Measurements from ENCODE around the gene CD47.
A peak's percentile ranks its signal among the peaks of the same experiment; 100 is the strongest.

CD47 gene

GRCh38 chr3:108106449-108106848 is 15.6 kb upstream of the CD47 start:
- no peak overlapping the region for H3K4me3 ChIP-seq (ENCODE audit: low read length)
- H3K9ac ChIP-seq (ENCODE audit: low read length): no peak overlapping the region
- no peak for TF ChIP-seq CTCF (IDR thresholded peaks at IDR 0.05; ENCODE audit: low read depth, low read length)
- TF ChIP-seq EZH2phosphoT487 (IDR thresholded peaks at IDR 0.05; ENCODE audit: low read depth): no peak
- H3K79me2 ChIP-seq (ENCODE audit: low read length): no peaks in the 10 kb centered on the region
- H3K4me1 ChIP-seq (ENCODE audit: low read length): peaks cover 17% of the 10 kb centered on the region
- no peaks in the 10 kb centered on the region for H3K9me3 ChIP-seq (ENCODE audit: insufficient read depth, low read length)
- H3K36me3 ChIP-seq (replicated peaks; ENCODE audit: low read depth, low read length): no peaks in the 10 kb centered on the region
- no peaks in the 10 kb centered on the region for H4K20me1 ChIP-seq (ENCODE audit: insufficient read depth, low read length)
- H2AFZ ChIP-seq (ENCODE audit: low read depth, low read length): no peak overlapping the region
- peaks cover 21% of the 10 kb centered on the region for H3K27me3 ChIP-seq (ENCODE audit: low read depth, low read length)
- no peak overlapping the region for H3K27ac ChIP-seq (ENCODE audit: low read length)
- no peak overlapping the region for H3K4me2 ChIP-seq (ENCODE audit: low read length)

DNA sequence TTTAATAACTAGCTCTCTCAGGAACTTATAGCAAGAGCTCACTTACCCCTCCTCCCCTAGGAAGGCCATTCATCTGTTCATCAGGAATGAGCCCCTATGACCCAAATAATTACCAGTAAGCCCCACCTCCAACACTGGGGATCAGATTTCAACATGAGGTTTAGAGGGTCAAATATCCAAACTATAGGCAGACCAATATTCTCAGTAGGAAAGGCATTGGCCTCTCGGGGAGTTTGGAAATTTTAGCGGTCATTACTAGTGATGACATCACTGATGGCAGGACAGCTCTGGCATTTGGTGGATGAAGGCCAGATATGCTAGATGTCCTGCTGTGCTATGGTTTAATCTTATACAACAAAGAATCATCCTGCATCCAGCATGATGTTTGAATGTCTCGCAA is 15.2 kb upstream of the CD47 start:
- TF ChIP-seq EZH2phosphoT487 (IDR thresholded peaks at IDR 0.05; ENCODE audit: low read depth): no peak
- no peak for TF ChIP-seq CTCF (IDR thresholded peaks at IDR 0.05; ENCODE audit: low read depth, low read length)

DNA sequence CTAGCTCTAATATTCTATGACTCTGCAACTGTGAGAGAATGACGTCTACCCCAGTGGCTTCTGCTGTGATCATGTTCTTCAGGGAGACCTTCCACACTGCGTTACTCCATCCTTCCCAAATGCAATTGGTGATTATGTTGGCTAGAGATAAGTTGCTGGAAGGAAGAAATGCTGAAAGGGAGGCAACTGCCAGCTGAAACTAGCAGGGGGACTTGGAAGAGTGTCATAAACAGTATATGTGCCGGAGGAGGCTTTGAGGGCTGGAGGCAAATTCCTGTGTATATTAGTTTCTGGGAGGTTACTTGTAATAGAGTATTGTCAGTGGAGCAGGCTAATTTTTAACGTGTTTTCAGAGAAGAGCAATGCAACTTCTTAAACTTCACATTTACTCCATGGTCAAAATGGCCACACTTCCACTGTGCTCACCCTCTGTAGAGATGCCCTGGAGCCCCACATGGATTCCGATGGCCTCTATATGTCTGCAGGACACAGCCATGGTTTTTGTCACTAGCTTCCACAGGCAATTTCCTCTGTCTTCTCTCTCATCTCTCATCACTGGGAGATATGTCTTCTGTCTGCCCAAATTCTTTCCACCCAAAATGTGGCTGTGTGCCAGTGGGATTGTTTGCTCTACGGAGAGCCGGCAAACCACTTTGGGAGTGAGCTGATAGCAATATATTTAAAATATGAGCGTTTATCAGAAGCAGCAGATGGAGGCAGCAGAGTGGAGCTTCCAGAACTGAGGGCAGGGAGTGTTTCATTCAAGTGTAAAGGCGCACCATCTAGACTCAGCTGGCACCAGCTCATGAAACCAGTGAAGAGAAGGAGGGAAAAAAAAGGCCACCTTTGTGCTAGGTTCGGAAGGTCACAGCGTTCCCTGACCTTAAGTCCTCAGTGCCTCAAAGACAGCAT is 13.3 kb upstream of the CD47 start:
- Histone ChIP-seq H3K4me2 (ENCODE audit: low read length) (no peak overlapping the region), H3K36me3 (replicated peaks; ENCODE audit: low read depth, low read length) (no peaks in the 10 kb centered on the region), H3K4me1 (ENCODE audit: low read length) (peaks cover 39% of the 10 kb centered on the region), H3K9me3 (ENCODE audit: insufficient read depth, low read length) (no peaks in the 10 kb centered on the region), H3K27ac (ENCODE audit: low read length) (no peak overlapping the region), H3K27me3 (ENCODE audit: low read depth, low read length) (peaks cover 21% of the 10 kb centered on the region), H3K4me3 (ENCODE audit: low read length) (no peak overlapping the region), H3K79me2 (ENCODE audit: low read length) (no peaks in the 10 kb centered on the region), H2AFZ (ENCODE audit: low read depth, low read length) (no peak overlapping the region), H3K9ac (ENCODE audit: low read length) (no peak overlapping the region), H4K20me1 (ENCODE audit: insufficient read depth, low read length) (no peaks in the 10 kb centered on the region)
- no peak for TF ChIP-seq EZH2phosphoT487 (IDR thresholded peaks at IDR 0.05; ENCODE audit: low read depth)
- TF ChIP-seq CTCF (IDR thresholded peaks at IDR 0.05; ENCODE audit: low read depth, low read length): no peak

More for the DNA sequence above, 15.2 kb upstream of the CD47 start:
- Histone ChIP-seq H2AFZ (ENCODE audit: low read depth, low read length) (no peak overlapping the region), H3K79me2 (ENCODE audit: low read length) (no peaks in the 10 kb centered on the region), H3K4me3 (ENCODE audit: low read length) (no peak overlapping the region), H3K4me2 (ENCODE audit: low read length) (no peak overlapping the region), H3K9ac (ENCODE audit: low read length) (no peak overlapping the region), H3K9me3 (ENCODE audit: insufficient read depth, low read length) (no peaks in the 10 kb centered on the region), H3K36me3 (replicated peaks; ENCODE audit: low read depth, low read length) (no peaks in the 10 kb centered on the region), H3K4me1 (ENCODE audit: low read length) (peaks cover 21% of the 10 kb centered on the region), H3K27ac (ENCODE audit: low read length) (no peak overlapping the region), H4K20me1 (ENCODE audit: insufficient read depth, low read length) (no peaks in the 10 kb centered on the region), H3K27me3 (ENCODE audit: low read depth, low read length) (peaks cover 21% of the 10 kb centered on the region)

DNA sequence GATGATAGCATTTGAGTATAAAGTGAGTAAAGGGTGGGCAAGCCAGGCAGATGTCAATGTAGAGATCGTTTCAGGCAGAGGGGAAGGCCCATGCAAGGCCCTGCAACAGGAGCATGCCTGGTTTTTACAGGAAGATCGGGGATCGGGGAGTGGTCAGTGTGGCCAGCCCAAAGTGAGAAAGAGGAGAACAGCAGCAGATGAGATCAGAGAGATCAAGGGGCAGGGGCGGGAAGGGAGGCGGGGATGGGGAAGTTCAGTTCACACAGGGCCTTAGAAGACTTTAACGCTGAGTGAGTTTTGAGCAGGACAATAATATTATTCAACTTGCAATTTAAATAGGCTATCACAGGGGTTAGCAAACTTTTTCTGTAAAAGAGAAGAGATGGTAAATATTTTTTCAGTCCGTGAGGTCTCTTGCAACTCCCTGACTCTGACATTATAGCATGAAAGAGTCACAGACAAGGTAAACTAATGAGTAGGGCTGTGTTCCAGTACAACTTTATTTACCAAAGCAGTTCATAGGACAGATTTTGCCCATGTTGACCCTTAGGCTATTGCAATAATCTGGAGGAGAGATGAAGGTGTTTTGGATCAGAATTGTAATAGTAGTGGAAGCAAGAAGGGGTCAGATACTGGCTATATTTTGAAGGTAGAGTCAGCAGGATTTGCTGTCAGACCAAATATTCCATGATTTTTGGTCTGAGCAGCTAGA is 12.4 kb upstream of the CD47 start:
- peak overlapping the region; percentile 71; the same call in 1 of the 2 replicates for H3K4me2 ChIP-seq (ENCODE audit: low read length)
- H2AFZ ChIP-seq (ENCODE audit: low read depth, low read length): no peak overlapping the region

More for the DNA sequence above, 12.4 kb upstream of the CD47 start:
- H3K4me1 ChIP-seq (ENCODE audit: low read length): peaks cover 40% of the 10 kb centered on the region
- no peak overlapping the region for H3K27ac ChIP-seq (ENCODE audit: low read length)
- peaks cover 24% of the 10 kb centered on the region for H3K27me3 ChIP-seq (ENCODE audit: low read depth, low read length)
- H4K20me1 ChIP-seq (ENCODE audit: insufficient read depth, low read length): no peaks in the 10 kb centered on the region
- no peaks in the 10 kb centered on the region for H3K36me3 ChIP-seq (replicated peaks; ENCODE audit: low read depth, low read length)
- no peaks in the 10 kb centered on the region for H3K9me3 ChIP-seq (ENCODE audit: insufficient read depth, low read length)
- TF ChIP-seq EZH2phosphoT487 (IDR thresholded peaks at IDR 0.05; ENCODE audit: low read depth) (no peak), CTCF (IDR thresholded peaks at IDR 0.05; ENCODE audit: low read depth, low read length) (no peak)
- H3K9ac ChIP-seq (ENCODE audit: low read length): no peak overlapping the region
- H3K4me3 ChIP-seq (ENCODE audit: low read length): no peak overlapping the region
- no peaks in the 10 kb centered on the region for H3K79me2 ChIP-seq (ENCODE audit: low read length)

Measured in OCI-LY3 (cell line).